Activated CD8-positive, alpha-beta T cell treated with anti-CD3 and anti-CD28 coated beads, Interleukin-2, amount 10 ng/mL, durations not matched to agents 7 days and 5 days (primary cell): ENCODE measurements around the gene DMD. TPM values are rescaled to one million over a fixed set of nuclear protein-coding genes. Genes with fewer than 3 reads are reported as not detected.

Experiments
- ATAC-seq: fragments of 150-1000 bp; cut with Tn5 transposase; one replicate; pipeline ENCODE4 v1.10.0; 2021; ENCODE audit warnings: moderate library complexity
- CTCF ChIA-PET: fragments of 350-600 bp; sonication (Branson Sonifier 250); formaldehyde crosslinking; loops from one replicate; lab custom pipeline; 2021; ENCODE audit warnings: antibody characterized with exemption; lab: Charles Lee
- POLR2A ChIA-PET: fragments of 350-600 bp; sonication (Branson Sonifier 250); formaldehyde crosslinking; loops from one replicate; lab custom pipeline; 2021; ENCODE audit warnings: antibody characterized with exemption; lab: Charles Lee
- DNase-seq: peaks from one replicate; pipeline ENCODE4 v3.0.0-alpha.2; 2020
- H3K27ac Mint-ChIP-seq: one replicate; pipeline ENCODE4 v1.8.0; 2021; ENCODE audit warnings: mild to moderate bottlenecking, mixed read lengths
- H3K27me3 Mint-ChIP-seq: one replicate; pipeline ENCODE4 v1.8.0; 2021; ENCODE audit warnings: low read depth, mixed read lengths
- H3K36me3 Mint-ChIP-seq: one replicate; pipeline ENCODE4 v1.8.0; 2021; ENCODE audit warnings: low read depth, mixed read lengths
- H3K4me1 Mint-ChIP-seq: one replicate; pipeline ENCODE4 v1.8.0; 2021; ENCODE audit warnings: low read depth, mixed read lengths
- H3K4me3 Mint-ChIP-seq: one replicate; pipeline ENCODE4 v1.8.0; 2021; ENCODE audit warnings: mild to moderate bottlenecking, mixed read lengths
- H3K9me3 Mint-ChIP-seq: one replicate; pipeline ENCODE4 v1.8.0; 2022; ENCODE audit warnings: mixed read lengths; ENCODE audit not compliant: insufficient read depth
- total RNA-seq, 2 experiments: library from RNA; stranded (reverse); gene quantifications; one replicate each; pipeline ENCODE4 v1.2.3, GENCODE V29; 2021

DMD gene
- total RNA-seq, 2 experiments from 2014 or later, result not detected

- CTCF ChIA-PET, result no interaction called here
- no peaks in the 10 kb centered on the region for H3K4me1 Mint-ChIP-seq
- no peak overlapping the region for H3K27ac Mint-ChIP-seq
- no peaks in the 10 kb centered on the region for H3K36me3 Mint-ChIP-seq
- H3K4me3 Mint-ChIP-seq, result no peak overlapping the region
- no peaks in the 10 kb centered on the region for H3K27me3 Mint-ChIP-seq
- no peaks in the 10 kb centered on the region for H3K9me3 Mint-ChIP-seq
- POLR2A ChIA-PET, result no interaction called here
- DNase-seq (no peak), ATAC-seq (no peak)
Observed at GRCh38 chrX:33001107-33001506, 210.2 kb downstream of the DMD start.

GRCh38 chrX:32998776-32999175 lies 212.6 kb downstream of the DMD start:
- no peak overlapping the region for H3K27ac Mint-ChIP-seq
- no peaks in the 10 kb centered on the region for H3K4me1 Mint-ChIP-seq
- H3K4me3 Mint-ChIP-seq, result no peak overlapping the region
- CTCF ChIA-PET, result no interaction called here
- no peaks in the 10 kb centered on the region for H3K27me3 Mint-ChIP-seq
- POLR2A ChIA-PET, result no interaction called here
- H3K36me3 Mint-ChIP-seq, result no peaks in the 10 kb centered on the region
- H3K9me3 Mint-ChIP-seq, result no peaks in the 10 kb centered on the region
- ATAC-seq (no peak), DNase-seq (no peak)

DNA sequence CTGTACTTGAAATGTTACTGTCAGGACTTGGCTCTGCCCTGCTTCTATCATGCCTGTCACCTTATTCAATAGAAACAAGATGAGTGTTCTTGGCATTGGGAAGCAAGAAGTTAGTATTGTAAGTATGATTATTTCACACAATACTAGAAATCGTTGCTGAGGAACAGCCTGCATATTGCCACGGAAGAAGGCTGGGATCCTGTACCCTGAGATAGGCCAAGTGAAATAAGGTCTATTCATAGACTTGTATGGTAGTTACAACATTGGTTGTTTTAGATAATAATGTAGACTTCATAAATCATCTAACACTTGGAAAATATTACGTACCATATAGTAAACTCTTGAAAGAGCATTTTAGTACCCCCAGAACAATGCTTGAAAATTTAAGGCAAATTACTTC lies 215.9 kb downstream of the DMD start:
- no peak overlapping the region for H3K27ac Mint-ChIP-seq
- H3K4me1 Mint-ChIP-seq, result no peaks in the 10 kb centered on the region
- H3K9me3 Mint-ChIP-seq, result no peaks in the 10 kb centered on the region
- DNase-seq (no peak), ATAC-seq (no peak)
- no peaks in the 10 kb centered on the region for H3K27me3 Mint-ChIP-seq
- no peaks in the 10 kb centered on the region for H3K36me3 Mint-ChIP-seq
- H3K4me3 Mint-ChIP-seq, result no peak overlapping the region
- POLR2A ChIA-PET, result no interaction called here
- CTCF ChIA-PET, result no interaction called here

DNA sequence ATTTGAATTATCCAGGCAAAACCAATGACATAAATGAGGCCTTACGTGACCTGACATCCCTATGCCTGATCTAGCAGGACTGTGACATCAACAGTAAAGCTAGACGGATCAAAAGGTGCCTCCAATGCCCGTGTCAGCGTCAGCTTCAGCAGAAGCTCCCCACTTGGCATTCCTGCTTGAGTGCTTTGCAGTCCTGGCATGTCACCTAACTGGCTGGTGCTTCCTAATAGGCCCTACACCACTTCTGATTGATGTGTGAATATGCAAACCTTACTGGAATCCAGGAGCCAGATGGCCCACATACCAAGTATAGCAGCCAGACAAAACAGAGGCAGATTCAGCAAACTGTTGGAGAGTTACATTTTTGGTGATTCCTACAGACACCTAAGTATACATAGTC lies 224.2 kb downstream of the DMD start:
- ChIA-PET CTCF (no interaction called here), POLR2A (no interaction called here)
- H3K36me3 Mint-ChIP-seq, result no peaks in the 10 kb centered on the region
- no peaks in the 10 kb centered on the region for H3K27me3 Mint-ChIP-seq
- no peak for DNase-seq
- no peaks in the 10 kb centered on the region for H3K9me3 Mint-ChIP-seq
- no peak for ATAC-seq
- no peaks in the 10 kb centered on the region for H3K4me1 Mint-ChIP-seq
- H3K27ac Mint-ChIP-seq, result no peak overlapping the region
- no peak overlapping the region for H3K4me3 Mint-ChIP-seq

DNA sequence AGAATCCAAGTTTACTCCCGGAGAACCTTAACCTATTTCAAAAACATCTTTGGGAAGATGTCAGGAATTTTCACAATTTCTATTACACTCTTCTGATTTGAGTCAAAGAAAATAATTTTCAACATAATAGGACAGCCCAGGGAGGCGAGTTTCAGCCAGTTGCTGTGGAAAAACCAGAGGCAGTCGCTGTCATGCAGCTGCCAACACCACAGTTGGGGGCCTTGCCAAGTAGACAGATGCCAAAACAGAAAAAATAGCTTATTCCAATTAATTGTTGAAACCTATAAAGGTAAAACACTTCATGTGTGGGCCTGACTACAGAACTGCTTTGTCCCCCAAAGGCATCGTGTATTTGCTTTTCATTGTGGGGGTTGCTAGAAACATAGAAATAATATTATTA lies 225.8 kb downstream of the DMD start:
- no peak for ATAC-seq
- Mint-ChIP-seq H3K4me3 (no peak overlapping the region), H3K27ac (no peak overlapping the region), H3K36me3 (no peaks in the 10 kb centered on the region), H3K4me1 (no peaks in the 10 kb centered on the region), H3K27me3 (no peaks in the 10 kb centered on the region), H3K9me3 (no peaks in the 10 kb centered on the region)
- POLR2A ChIA-PET, result no interaction called here
- no peak for DNase-seq
- CTCF ChIA-PET, result no interaction called here

- Mint-ChIP-seq H3K4me3 (no peak overlapping the region), H3K36me3 (no peaks in the 10 kb centered on the region), H3K4me1 (no peaks in the 10 kb centered on the region), H3K9me3 (peaks cover 5% of the 10 kb centered on the region), H3K27me3 (no peaks in the 10 kb centered on the region), H3K27ac (no peak overlapping the region)
- ATAC-seq, result no peak
- DNase-seq, result no peak
- ChIA-PET CTCF (no interaction called here), POLR2A (no interaction called here)
Observed at GRCh38 chrX:32966821-32967355, 244.5 kb downstream of the DMD start.

DNA sequence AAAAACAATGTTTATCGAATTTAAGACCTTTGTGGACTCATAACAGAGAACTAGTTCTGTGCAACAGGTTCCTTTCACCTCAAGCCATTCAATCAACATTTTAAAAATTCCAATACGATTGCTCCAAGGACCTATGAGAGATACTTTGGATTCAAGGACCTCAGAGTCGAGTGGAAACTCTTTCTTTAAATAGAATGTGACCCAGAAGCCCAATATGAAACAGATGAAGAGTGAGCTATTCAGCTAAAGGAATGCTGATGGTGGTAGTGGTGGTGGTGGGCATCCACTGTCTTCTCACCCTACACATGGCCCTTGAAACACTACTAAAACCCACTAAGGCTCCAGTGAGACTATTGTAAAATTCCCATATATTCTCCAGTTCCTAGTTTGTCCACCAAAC lies 257.2 kb downstream of the DMD start:
- DNase-seq, result no peak
- Mint-ChIP-seq H3K27me3 (no peaks in the 10 kb centered on the region), H3K4me1 (no peaks in the 10 kb centered on the region), H3K4me3 (no peak overlapping the region), H3K36me3 (no peaks in the 10 kb centered on the region), H3K27ac (no peak overlapping the region), H3K9me3 (no peaks in the 10 kb centered on the region)
- ChIA-PET CTCF (no interaction called here), POLR2A (no interaction called here)
- ATAC-seq, result no peak

DNA sequence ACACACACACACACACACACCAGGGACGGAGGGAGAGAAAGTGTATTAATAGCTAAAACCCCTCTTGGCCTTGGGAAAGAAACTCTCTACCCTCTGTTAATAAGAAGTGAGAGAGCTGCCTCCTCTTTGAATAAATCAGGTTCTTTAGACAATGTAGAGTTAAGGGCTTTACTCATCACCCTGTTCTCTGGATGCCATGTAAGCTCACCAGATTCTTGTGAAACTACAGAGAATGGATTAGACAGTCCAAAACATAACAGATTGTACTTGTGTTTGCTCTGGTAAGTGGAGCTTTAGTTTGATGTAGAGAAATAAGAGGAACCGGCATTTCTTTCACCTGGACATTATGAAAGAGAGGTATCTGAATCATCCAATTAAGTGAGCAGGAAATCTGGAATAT lies 263.2 kb downstream of the DMD start:
- H3K4me1 Mint-ChIP-seq, result no peaks in the 10 kb centered on the region
- H3K27me3 Mint-ChIP-seq, result no peaks in the 10 kb centered on the region
- CTCF ChIA-PET, result no interaction called here
- H3K9me3 Mint-ChIP-seq, result no peaks in the 10 kb centered on the region
- DNase-seq (no peak), ATAC-seq (no peak)
- no peaks in the 10 kb centered on the region for H3K36me3 Mint-ChIP-seq
- POLR2A ChIA-PET, result no interaction called here
- no peak overlapping the region for H3K27ac Mint-ChIP-seq
- no peak overlapping the region for H3K4me3 Mint-ChIP-seq

DNA sequence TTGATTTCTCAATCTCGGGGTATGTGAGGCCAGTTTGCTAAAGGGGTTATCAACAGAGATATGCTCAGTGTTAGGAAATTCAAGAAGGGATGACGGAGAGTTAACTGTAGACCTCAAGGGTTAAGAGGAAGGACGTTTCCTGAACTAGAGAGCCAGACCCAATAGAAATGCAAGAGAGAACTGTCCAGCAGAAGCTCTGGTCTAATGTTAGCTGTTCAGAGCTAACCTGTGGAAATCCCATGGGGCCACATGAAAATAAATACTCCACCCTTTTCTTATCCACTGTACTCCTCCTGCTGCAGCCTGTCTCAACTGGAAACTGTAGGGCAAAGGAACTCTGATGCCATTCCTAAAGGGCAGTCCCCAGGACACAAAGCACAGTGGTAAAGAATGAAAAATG lies 274.3 kb downstream of the DMD start:
- no peaks in the 10 kb centered on the region for H3K27me3 Mint-ChIP-seq
- H3K27ac Mint-ChIP-seq, result no peak overlapping the region
- ChIA-PET POLR2A (no interaction called here), CTCF (no interaction called here)
- H3K4me3 Mint-ChIP-seq, result no peak overlapping the region
- DNase-seq (no peak), ATAC-seq (no peak)
- no peaks in the 10 kb centered on the region for H3K4me1 Mint-ChIP-seq
- H3K36me3 Mint-ChIP-seq, result no peaks in the 10 kb centered on the region
- peaks cover 9% of the 10 kb centered on the region for H3K9me3 Mint-ChIP-seq

DNA sequence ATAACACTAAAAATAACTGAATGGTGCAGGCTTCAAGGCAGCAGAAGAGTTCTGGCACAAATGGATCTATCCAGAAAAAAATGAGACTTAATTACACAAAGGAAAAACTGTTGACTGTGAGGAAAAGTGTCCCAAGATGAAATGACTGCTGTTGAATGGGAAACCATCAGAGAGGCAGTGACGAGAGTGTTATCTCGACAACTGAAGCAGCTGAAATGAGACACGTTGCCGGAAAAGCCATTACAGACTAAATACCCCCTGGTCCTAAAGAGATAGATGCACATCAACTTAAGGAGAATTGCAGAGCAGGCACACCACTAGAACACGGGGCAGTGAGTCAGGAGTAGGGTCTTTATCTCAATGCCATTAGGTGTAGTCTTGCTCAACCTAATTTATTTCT lies 277.8 kb downstream of the DMD start:
- Mint-ChIP-seq H3K27ac (no peak overlapping the region), H3K9me3 (peaks cover 4% of the 10 kb centered on the region), H3K36me3 (no peaks in the 10 kb centered on the region), H3K4me1 (no peaks in the 10 kb centered on the region), H3K27me3 (no peaks in the 10 kb centered on the region), H3K4me3 (no peak overlapping the region)
- ChIA-PET POLR2A (no interaction called here), CTCF (no interaction called here)
- DNase-seq (no peak), ATAC-seq (no peak)

DNA sequence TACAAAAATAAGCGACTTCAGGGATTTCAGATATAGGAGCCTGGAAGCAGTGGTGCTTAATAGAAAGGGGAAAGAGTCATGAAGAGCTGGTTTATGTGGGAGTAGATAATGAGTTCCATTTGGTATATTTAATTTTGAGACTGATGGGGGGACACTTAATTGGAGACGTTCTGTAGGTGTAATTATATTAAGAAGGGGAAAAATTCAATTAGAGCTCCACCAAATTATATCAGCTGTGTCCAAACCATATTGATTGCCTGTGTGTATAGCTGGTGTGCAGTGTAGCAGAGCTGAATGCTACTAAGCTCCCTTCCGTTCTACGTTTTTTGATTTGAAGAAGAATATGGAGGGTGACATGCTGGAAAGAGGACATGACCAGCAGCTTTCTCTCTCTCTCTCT lies 282.3 kb downstream of the DMD start:
- POLR2A ChIA-PET, result no interaction called here
- no peak for ATAC-seq
- CTCF ChIA-PET, result no interaction called here

GRCh38 chrX:32896088-32896487 lies 315.3 kb downstream of the DMD start:
- Mint-ChIP-seq H3K27me3 (no peaks in the 10 kb centered on the region), H3K4me3 (no peak overlapping the region), H3K4me1 (no peaks in the 10 kb centered on the region), H3K36me3 (no peaks in the 10 kb centered on the region), H3K9me3 (peaks cover 3% of the 10 kb centered on the region), H3K27ac (no peak overlapping the region)
- no peak for DNase-seq
- ATAC-seq, result no peak
- POLR2A ChIA-PET, result no interaction called here
- CTCF ChIA-PET, result no interaction called here

More for the DNA sequence above, 282.3 kb downstream of the DMD start:
- DNase-seq, result no peak
- Mint-ChIP-seq H3K4me3 (no peak overlapping the region), H3K27me3 (no peaks in the 10 kb centered on the region), H3K9me3 (no peaks in the 10 kb centered on the region), H3K4me1 (no peaks in the 10 kb centered on the region), H3K36me3 (no peaks in the 10 kb centered on the region), H3K27ac (no peak overlapping the region)

- DNase-seq (no peak), ATAC-seq (no peak)
- no peak overlapping the region for H3K27ac Mint-ChIP-seq
- no peaks in the 10 kb centered on the region for H3K36me3 Mint-ChIP-seq
- H3K4me3 Mint-ChIP-seq, result no peak overlapping the region
- no peaks in the 10 kb centered on the region for H3K4me1 Mint-ChIP-seq
- peaks cover 3% of the 10 kb centered on the region for H3K9me3 Mint-ChIP-seq
- H3K27me3 Mint-ChIP-seq, result no peaks in the 10 kb centered on the region
- CTCF ChIA-PET, result no interaction called here
- POLR2A ChIA-PET, result no interaction called here
Observed at GRCh38 chrX:32894679-32895078, 316.7 kb downstream of the DMD start.
